GM15510 (cell line): Measurements from ENCODE around the gene P4HB.

Experiments
- POLR2A ChIP-seq: IDR thresholded peaks from 3 replicates; pipeline ENCODE4 v1.6.1; 2011; ENCODE audit warnings: borderline replicate concordance; ENCODE audit not compliant: insufficient read length; ENCODE audit errors: extremely low read depth

Gene P4HB

GRCh38 chr17:81821147-81821546, 39.2 kb downstream of the P4HB start:
- no peak for TF ChIP-seq POLR2A

- TF ChIP-seq POLR2A = no peak
These were observed 40.6 kb downstream of the P4HB start for GRCh38 chr17:81819708-81820107.

GRCh38 chr17:81817758-81818147, 42.6 kb downstream of the P4HB start:
- no peak for TF ChIP-seq POLR2A

- TF ChIP-seq POLR2A = no peak
These were observed 44.7 kb downstream of the P4HB start for GRCh38 chr17:81815646-81815986.

- TF ChIP-seq POLR2A = no peak
These were observed 45.3 kb downstream of the P4HB start for GRCh38 chr17:81814748-81815645.

- no peak for TF ChIP-seq POLR2A
These were observed 46.3 kb downstream of the P4HB start for GRCh38 chr17:81813861-81814683.

GRCh38 chr17:81813371-81813684, 47.0 kb downstream of the P4HB start:
- TF ChIP-seq POLR2A = no peak

- no peak for TF ChIP-seq POLR2A
These were observed 47.6 kb downstream of the P4HB start for GRCh38 chr17:81812571-81813370.

- TF ChIP-seq POLR2A = no peak
These were observed 48.4 kb downstream of the P4HB start for GRCh38 chr17:81811705-81812570.

GRCh38 chr17:81810892-81811704, 49.2 kb downstream of the P4HB start:
- no peak for TF ChIP-seq POLR2A

GRCh38 chr17:81810476-81810875, 49.9 kb downstream of the P4HB start:
- no peak for TF ChIP-seq POLR2A

- TF ChIP-seq POLR2A = no peak
These were observed 50.8 kb downstream of the P4HB start for GRCh38 chr17:81809556-81809998.
